HG03280 (cell line): ENCODE measurements around the gene TRAPPC2L.

Experiments used
- ATAC-seq: cut with Tn5 transposase; IDR thresholded peaks from one replicate; pipeline ENCODE4 v1.9.1; 2021; ENCODE audit warnings: mild to moderate bottlenecking, moderate library complexity; ENCODE audit not compliant: unreplicated experiment

The TRAPPC2L gene

GRCh38 chr16:88906020-88906419, 49.1 kb downstream of the TRAPPC2L start:
- ATAC-seq = no peak

DNA sequence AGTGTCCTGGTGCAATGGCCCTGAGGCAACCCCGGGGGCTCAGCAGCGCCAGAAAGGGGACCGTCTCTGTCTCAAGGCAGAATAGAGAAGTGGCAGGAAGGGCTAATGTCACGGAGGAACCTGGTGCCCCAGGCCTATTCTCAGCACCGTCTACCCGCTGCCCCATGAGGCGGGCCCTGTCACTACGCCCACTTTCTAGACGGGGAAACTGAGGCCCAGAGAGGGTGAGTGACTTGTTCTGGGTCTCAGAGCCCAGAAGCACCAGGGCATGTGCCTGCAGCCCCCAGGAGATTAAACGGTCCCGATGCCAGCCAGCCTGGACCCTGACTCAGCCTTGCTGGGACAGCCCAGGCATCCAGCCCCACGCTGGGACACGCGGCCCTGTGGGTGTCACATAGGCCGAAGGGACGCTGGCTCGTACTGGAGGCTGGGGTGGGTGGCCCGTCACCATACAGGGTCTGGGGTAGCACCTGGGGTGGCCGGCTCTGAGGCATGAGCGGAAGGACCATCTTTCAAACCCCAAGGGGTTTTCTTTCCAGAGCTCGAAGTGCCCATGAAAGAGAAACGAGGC, 49.7 kb downstream of the TRAPPC2L start:
- no peak for ATAC-seq

DNA sequence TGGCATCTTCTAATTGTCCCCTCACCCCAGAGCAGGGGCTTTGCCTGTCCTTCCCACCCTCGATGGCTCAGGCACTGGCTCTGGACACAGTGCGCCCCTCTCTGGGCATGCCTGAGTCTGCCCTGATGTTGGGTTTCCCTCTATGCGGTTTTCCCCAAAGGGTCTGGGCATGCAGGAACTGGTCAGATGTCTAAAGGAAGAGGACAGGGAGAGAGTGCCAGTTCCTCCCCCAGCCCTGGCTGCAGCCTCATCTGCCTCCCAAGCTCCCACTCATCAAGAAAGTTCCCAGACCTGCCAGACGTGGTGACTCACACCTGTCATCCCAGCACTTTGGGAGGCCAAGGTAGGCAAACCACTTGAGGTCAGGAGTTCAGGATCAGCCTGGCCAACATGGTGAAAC, 50.8 kb downstream of the TRAPPC2L start:
- ATAC-seq = no peak

- no peak for ATAC-seq
These were observed 51.4 kb downstream of the TRAPPC2L start for GRCh38 chr16:88908307-88908706.

GRCh38 chr16:88909431-88910210, 52.7 kb downstream of the TRAPPC2L start:
- ATAC-seq = no peak

GRCh38 chr16:88910284-88911135, 53.6 kb downstream of the TRAPPC2L start:
- no peak for ATAC-seq

GRCh38 chr16:88911136-88911945, 54.4 kb downstream of the TRAPPC2L start:
- ATAC-seq = no peak

- no peak for ATAC-seq
These were observed 55.0 kb downstream of the TRAPPC2L start for GRCh38 chr16:88911946-88912310.
